Measurements from ENCODE around the gene FGF22.

The FGF22 gene

DNA sequence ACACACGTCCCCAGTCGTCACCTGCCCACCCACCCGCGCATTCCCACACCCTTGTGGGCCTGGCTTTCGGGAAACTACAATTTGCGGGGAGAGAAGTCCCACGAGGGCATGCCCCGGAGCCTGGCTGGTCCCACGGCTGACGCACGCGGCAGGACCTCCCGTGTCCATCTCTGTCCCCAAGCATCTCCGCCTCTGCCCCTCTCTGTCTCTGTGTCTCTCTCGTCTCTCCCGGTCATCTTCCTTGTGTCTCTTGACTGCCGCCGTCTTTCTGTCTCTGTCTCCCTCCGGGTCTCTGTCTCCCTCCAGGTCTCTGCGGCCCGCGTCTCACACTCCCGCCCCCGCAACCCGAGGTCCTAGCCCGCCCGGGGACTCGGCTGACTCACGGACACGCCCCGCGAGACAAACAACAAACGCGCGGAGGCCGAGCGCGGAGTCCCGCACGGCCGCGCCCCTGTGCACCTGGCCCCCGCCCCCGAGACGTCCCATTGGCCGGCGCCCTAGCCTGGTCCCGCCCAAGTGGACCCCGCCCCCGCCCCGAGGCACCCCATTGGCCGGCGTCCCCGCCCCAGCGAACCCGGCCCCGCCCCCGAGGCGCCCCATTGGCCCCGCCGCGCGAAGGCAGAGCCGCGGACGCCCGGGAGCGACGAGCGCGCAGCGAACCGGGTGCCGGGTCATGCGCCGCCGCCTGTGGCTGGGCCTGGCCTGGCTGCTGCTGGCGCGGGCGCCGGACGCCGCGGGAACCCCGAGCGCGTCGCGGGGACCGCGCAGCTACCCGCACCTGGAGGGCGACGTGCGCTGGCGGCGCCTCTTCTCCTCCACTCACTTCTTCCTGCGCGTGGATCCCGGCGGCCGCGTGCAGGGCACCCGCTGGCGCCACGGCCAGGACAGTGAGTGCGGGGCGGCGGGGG is at the start of gene FGF22:
Gene FGF22 (plus strand): TSS at position 627 of the 908 bp plus-strand sequence. CDS start 47 bp downstream, at position 674.
- Histone ChIP-seq H3K27me3 (ENCODE audit: control insufficient read depth in 1 of 2, insufficient read depth in 2 of 2, low read length in 2 of 2) (no peaks in the 10 kb centered on the region), H3K27ac (ENCODE audit: low read length) (no peak within 1 kb of the TSS), H3K9ac (ENCODE audit: low read length in 2 of 2) (peak within 1 kb of the TSS; percentile 32 to 36), H3K4me1 (ENCODE audit: control insufficient read depth, insufficient read depth, low read length) (peaks cover 11% of the 10 kb centered on the region), H3K36me3 (ENCODE audit: control insufficient read depth in 2 of 2, insufficient read depth in 2 of 2, low read length in 2 of 2) (no peaks in the 10 kb centered on the region), H3K9me3 (ENCODE audit: control insufficient read depth in 2 of 2, low read length in 2 of 2) (no peaks in the 10 kb centered on the region), H3K4me3 (ENCODE audit: low read length in 2 of 2) (peak within 1 kb of the TSS; percentile 62 to 71)

DNA sequence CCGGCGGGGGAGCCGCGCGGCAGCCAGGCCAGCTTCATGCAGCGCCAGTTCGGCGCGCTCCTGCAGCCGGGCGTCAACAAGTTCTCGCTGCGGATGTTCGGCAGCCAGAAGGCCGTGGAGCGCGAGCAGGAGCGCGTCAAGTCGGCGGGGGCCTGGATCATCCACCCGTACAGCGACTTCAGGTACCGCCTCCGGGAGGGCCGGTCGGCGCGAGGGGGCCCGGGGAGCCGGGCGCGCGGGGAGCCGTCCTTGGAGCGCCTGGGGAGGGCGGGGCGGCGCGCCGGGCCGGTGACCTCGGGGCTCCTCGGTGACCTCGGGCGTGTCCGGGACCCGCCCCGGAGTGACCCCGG is 49.3 kb upstream of the FGF22 start:
- Histone ChIP-seq H3K4me3 (ENCODE audit: low read length in 2 of 2) (no peak overlapping the region), H3K9me3 (ENCODE audit: control insufficient read depth in 2 of 2, low read length in 2 of 2) (no peaks in the 10 kb centered on the region), H3K9ac (ENCODE audit: low read length in 2 of 2) (no peak overlapping the region), H3K27me3 (ENCODE audit: control insufficient read depth in 1 of 2, insufficient read depth in 2 of 2, low read length in 2 of 2) (peaks cover 27 to 44% of the 10 kb centered on the region in 2 donors), H3K4me1 (ENCODE audit: control insufficient read depth, insufficient read depth, low read length) (peaks cover 18% of the 10 kb centered on the region), H3K36me3 (ENCODE audit: control insufficient read depth in 2 of 2, insufficient read depth in 2 of 2, low read length in 2 of 2) (no peaks in the 10 kb centered on the region), H3K27ac (ENCODE audit: low read length) (no peak overlapping the region)

DNA sequence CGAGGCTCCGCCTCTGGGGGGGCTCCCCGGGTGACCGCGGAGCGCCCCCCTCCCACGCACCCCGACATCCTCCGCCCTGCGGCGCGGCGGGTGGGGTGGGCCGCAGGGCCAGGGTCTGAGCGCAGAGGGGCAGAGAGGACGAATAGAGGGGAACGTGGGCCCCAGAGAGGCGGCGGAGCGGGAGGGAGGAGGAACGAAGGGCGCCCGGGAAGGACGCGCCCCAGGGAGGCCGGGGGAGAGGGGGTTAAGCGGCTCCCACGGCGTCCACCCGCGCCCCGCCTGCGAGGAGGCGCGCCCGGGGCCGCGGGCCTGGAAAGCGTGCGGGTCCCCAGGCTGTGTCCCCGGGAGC is 49.0 kb upstream of the FGF22 start:
- Histone ChIP-seq H3K36me3 (ENCODE audit: control insufficient read depth in 2 of 2, insufficient read depth in 2 of 2, low read length in 2 of 2) (no peaks in the 10 kb centered on the region), H3K27me3 (ENCODE audit: control insufficient read depth in 1 of 2, insufficient read depth in 2 of 2, low read length in 2 of 2) (peaks cover 27 to 42% of the 10 kb centered on the region in 2 donors), H3K9me3 (ENCODE audit: control insufficient read depth in 2 of 2, low read length in 2 of 2) (no peaks in the 10 kb centered on the region), H3K4me3 (ENCODE audit: low read length in 2 of 2) (no peak overlapping the region), H3K4me1 (ENCODE audit: control insufficient read depth, insufficient read depth, low read length) (peaks cover 18% of the 10 kb centered on the region), H3K9ac (ENCODE audit: low read length in 2 of 2) (no peak overlapping the region), H3K27ac (ENCODE audit: low read length) (no peak overlapping the region)

DNA sequence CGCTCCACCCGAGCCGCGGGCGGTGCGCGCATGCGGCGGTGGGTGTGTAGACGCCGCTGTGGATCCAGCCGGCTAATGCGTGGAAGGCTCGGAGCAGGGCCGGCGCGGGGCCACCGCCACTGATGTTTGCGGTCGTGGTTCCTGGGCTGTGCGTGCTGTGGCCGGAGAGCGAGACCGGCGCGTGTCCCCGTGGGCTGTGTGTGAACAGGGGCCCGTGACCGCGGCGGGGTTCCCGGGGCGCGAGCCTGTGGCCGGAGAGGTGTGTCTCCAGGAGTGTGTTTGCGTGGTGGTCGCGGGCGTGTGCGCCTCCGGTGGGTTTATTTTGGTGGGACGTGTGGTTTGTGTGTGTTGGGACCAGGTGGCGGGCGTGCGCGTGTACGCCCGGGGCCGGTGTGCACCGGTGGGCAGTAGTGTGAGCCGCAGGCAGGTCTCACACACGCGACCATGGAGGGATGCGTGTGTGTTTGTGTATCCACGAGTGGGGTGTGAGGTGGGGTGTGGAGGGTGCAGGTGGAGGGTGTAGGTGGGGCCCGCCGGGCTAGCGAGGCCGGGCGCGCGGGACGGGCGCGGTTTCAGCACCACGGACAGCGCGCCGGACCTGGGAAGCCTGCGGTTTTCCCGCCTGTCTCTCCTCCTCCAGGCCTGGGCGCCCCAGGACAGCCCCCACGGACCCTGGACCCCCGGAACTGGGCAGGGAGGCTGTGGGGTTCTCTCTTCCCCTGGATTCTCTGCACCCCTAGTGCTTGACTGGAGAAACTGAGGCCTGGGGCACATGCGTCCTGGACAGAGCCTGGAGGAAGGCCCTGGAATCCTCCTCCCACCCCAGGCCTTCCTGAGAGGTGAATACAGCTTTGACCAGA is 48.4 kb upstream of the FGF22 start:
- Histone ChIP-seq H3K4me1 (ENCODE audit: control insufficient read depth, insufficient read depth, low read length) (peaks cover 18% of the 10 kb centered on the region), H3K36me3 (ENCODE audit: control insufficient read depth in 2 of 2, insufficient read depth in 2 of 2, low read length in 2 of 2) (no peaks in the 10 kb centered on the region), H3K27ac (ENCODE audit: low read length) (no peak overlapping the region), H3K27me3 (ENCODE audit: control insufficient read depth in 1 of 2, insufficient read depth in 2 of 2, low read length in 2 of 2) (peaks cover 27 to 40% of the 10 kb centered on the region in 2 donors), H3K9ac (ENCODE audit: low read length in 2 of 2) (no peak overlapping the region), H3K4me3 (ENCODE audit: low read length in 2 of 2) (no peak overlapping the region), H3K9me3 (ENCODE audit: control insufficient read depth in 2 of 2, low read length in 2 of 2) (no peaks in the 10 kb centered on the region)

DNA sequence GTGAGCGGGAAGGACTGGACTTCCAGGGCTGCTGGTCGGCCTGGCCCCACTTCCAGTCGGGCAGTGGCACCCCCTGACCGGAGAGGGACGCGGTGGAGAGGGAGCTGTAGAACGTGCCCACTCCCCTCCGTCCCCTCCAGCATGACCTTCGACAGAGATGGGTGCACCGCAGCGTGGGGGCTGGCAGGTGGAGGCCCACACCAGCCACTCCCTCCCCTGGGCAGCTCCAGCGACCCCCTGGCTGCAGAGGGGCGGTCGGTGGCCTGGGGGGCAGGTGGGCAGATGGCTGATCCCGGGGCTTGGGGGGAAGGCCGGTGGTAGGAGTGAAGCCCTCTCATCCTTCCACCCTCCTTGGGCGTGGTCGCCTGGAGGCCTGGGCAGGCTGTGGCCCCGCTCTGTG is 47.6 kb upstream of the FGF22 start:
- peaks cover 27 to 40% of the 10 kb centered on the region in 2 donors for H3K27me3 ChIP-seq (ENCODE audit: control insufficient read depth in 1 of 2, insufficient read depth in 2 of 2, low read length in 2 of 2)
- H3K9ac ChIP-seq (ENCODE audit: low read length in 2 of 2) = no peak overlapping the region
- no peak overlapping the region for H3K27ac ChIP-seq (ENCODE audit: low read length)
- H3K36me3 ChIP-seq (ENCODE audit: control insufficient read depth in 2 of 2, insufficient read depth in 2 of 2, low read length in 2 of 2) = no peaks in the 10 kb centered on the region
- H3K4me3 ChIP-seq (ENCODE audit: low read length in 2 of 2) = no peak overlapping the region
- peaks cover 18% of the 10 kb centered on the region for H3K4me1 ChIP-seq (ENCODE audit: control insufficient read depth, insufficient read depth, low read length)
- no peaks in the 10 kb centered on the region for H3K9me3 ChIP-seq (ENCODE audit: control insufficient read depth in 2 of 2, low read length in 2 of 2)

DNA sequence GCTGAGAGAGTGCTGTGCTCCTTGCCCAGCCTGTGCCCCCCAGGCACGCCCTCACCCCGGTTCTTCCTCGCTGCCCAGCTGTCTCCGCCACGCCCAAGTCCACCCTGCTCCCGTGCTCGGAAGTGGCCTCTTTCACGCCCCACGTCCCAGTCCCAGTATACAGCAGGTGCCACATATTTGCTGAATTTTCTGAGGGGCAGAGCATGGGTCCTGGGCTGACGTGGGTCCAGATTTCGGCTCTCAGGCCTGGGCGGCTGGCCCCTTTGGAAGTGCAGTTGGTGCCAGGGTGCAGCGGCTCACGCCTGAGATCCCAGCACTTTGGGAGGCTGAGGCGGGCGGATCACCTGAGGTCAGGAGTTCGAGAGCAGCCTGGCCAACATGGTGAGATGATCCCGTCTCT is 46.6 kb upstream of the FGF22 start:
- H3K9ac ChIP-seq (ENCODE audit: low read length in 2 of 2) = no peak overlapping the region
- no peak overlapping the region for H3K27ac ChIP-seq (ENCODE audit: low read length)
- peaks cover 18% of the 10 kb centered on the region for H3K4me1 ChIP-seq (ENCODE audit: control insufficient read depth, insufficient read depth, low read length)
- H3K36me3 ChIP-seq (ENCODE audit: control insufficient read depth in 2 of 2, insufficient read depth in 2 of 2, low read length in 2 of 2) = no peaks in the 10 kb centered on the region
- H3K9me3 ChIP-seq (ENCODE audit: control insufficient read depth in 2 of 2, low read length in 2 of 2) = no peaks in the 10 kb centered on the region
- no peak overlapping the region for H3K4me3 ChIP-seq (ENCODE audit: low read length in 2 of 2)
- H3K27me3 ChIP-seq (ENCODE audit: control insufficient read depth in 1 of 2, insufficient read depth in 2 of 2, low read length in 2 of 2) = peaks cover 26 to 39% of the 10 kb centered on the region in 2 donors

DNA sequence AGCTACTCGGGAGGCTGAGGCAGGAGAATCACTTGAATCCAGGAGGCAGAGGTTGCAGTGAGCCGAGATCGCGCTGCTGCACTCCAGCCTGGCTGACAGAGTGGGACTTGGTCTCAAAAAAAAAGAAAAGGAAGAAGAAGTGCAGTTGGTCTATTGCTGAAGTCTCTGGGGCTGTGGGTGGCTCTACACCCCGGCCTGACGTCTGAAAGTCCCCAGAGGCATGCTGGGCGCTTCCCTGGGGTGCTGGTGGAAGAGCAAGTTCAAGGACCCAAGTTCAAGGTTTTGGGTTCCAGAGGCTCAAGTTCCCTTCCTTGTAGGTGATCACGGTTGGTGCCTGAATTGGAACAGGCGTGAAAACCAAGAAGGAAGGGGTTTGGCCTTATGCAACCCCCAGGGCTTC is 46.2 kb upstream of the FGF22 start:
- Histone ChIP-seq H3K4me3 (ENCODE audit: low read length in 2 of 2) (no peak overlapping the region), H3K4me1 (ENCODE audit: control insufficient read depth, insufficient read depth, low read length) (peaks cover 14% of the 10 kb centered on the region), H3K9me3 (ENCODE audit: control insufficient read depth in 2 of 2, low read length in 2 of 2) (no peaks in the 10 kb centered on the region), H3K36me3 (ENCODE audit: control insufficient read depth in 2 of 2, insufficient read depth in 2 of 2, low read length in 2 of 2) (no peaks in the 10 kb centered on the region), H3K27ac (ENCODE audit: low read length) (no peak overlapping the region), H3K9ac (ENCODE audit: low read length in 2 of 2) (no peak overlapping the region), H3K27me3 (ENCODE audit: control insufficient read depth in 1 of 2, insufficient read depth in 2 of 2, low read length in 2 of 2) (peaks cover 24 to 34% of the 10 kb centered on the region in 2 donors)

DNA sequence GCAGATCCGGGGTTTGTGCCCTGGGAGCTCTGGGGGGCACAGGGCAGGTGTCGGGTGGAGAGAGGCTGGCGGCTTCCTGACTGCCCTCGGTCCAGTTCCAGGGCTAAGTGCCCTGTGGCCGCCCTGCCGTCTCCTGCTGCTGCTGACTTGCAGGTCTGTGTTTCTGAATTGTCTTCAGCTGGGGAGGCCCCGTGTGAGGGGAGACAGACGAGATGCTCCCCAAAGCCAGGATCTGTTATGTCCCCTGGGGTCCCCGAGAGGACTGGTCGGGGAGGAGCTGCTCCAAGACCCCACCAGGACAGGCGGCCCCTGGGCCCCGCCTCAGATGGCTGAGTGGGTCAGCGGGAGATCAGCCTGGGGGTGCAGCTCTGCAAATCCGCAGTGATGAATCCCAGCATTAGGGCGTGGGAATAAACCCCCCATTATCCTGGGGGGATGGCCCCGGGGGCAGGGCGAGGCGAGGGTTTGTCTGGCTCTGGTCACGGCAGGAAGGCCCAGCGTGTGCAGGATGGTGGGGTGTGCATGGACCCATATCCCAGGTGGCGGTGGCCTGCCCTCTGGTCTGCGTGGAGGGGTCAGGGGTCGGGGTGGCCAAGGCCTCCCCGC is 45.3 kb upstream of the FGF22 start:
- no peak overlapping the region for H3K4me3 ChIP-seq (ENCODE audit: low read length in 2 of 2)
- no peaks in the 10 kb centered on the region for H3K36me3 ChIP-seq (ENCODE audit: control insufficient read depth in 2 of 2, insufficient read depth in 2 of 2, low read length in 2 of 2)
- no peak overlapping the region for H3K27ac ChIP-seq (ENCODE audit: low read length)
- H3K4me1 ChIP-seq (ENCODE audit: control insufficient read depth, insufficient read depth, low read length) = peaks cover 6% of the 10 kb centered on the region
- H3K9me3 ChIP-seq (ENCODE audit: control insufficient read depth in 2 of 2, low read length in 2 of 2) = no peaks in the 10 kb centered on the region
- H3K27me3 ChIP-seq (ENCODE audit: control insufficient read depth in 1 of 2, insufficient read depth in 2 of 2, low read length in 2 of 2) = peaks cover 16 to 28% of the 10 kb centered on the region in 2 donors
- H3K9ac ChIP-seq (ENCODE audit: low read length in 2 of 2) = no peak overlapping the region

DNA sequence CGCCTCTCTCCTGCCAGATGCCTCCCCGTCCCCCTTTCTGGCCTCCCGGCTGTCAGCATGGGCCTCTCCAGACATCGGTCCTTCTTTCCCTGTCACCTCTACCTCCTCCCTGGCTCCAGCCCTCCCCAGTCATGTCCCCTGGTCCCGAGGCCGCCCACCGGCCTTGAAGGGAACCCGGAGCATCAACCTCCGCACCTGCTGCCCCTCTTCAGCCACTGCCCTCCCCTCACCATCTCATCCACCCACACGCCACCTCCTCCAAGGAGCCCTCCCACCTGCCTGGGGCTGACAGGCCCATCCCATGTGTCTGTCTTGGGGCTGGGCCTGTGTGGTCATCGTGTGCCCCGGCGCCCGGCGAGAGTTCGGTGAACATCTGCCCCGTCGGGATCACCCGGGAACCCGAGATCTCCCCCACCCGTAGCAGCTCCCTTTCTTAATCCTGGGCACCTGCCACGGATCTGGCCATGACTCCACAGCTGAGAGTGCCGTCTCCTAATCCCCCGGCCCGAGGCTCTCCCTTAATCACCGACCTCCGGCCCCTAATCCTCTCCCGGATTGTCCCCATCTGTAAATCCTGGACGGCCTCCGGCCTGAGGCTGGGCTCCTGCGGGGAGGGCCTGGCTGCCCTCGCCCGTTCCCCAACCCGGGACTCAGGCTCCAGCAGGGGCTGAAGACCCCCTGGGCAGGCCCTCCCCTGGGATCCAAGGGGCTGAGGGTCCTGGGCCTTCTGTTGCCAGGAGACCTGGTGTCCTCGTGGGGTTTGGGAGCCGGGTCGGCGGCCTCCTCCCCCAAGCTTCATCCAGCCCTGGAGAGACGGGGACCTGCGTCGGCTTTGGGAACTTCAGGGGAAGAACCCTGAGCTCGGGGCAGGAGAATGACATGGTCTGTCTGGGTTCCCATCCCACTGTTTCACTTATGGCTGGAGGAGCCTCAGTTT is 44.1 kb upstream of the FGF22 start:
- no peaks in the 10 kb centered on the region for H3K9me3 ChIP-seq (ENCODE audit: control insufficient read depth in 2 of 2, low read length in 2 of 2)
- no peak overlapping the region for H3K4me3 ChIP-seq (ENCODE audit: low read length in 2 of 2)
- no peak overlapping the region for H3K9ac ChIP-seq (ENCODE audit: low read length in 2 of 2)
- H3K27me3 ChIP-seq (ENCODE audit: control insufficient read depth in 1 of 2, insufficient read depth in 2 of 2, low read length in 2 of 2) = peaks cover 16 to 23% of the 10 kb centered on the region in 2 donors
- H3K4me1 ChIP-seq (ENCODE audit: control insufficient read depth, insufficient read depth, low read length) = peaks cover 2% of the 10 kb centered on the region
- H3K27ac ChIP-seq (ENCODE audit: low read length) = no peak overlapping the region
- H3K36me3 ChIP-seq (ENCODE audit: control insufficient read depth in 2 of 2, insufficient read depth in 2 of 2, low read length in 2 of 2) = no peaks in the 10 kb centered on the region

DNA sequence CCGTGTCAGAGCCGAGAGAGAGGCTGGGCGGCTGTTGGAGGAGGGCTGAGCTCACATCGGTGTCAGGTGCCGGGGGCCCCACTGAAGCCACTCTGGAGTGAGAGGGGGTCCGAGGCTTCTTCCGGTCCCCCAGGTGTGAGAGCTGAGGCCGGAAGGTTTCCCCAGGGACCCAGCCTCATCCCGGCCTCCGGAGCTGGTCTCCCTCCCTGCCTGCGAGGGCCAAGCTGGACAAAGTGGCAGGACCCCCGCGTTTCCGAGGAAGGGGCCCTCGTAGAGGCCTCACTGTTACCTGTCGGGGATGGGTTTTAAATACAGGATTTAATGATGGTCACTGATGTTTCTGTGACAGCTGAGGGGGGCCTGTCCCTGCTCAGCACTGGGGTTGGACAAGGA is 43.4 kb upstream of the FGF22 start:
- Histone ChIP-seq H3K27ac (ENCODE audit: low read length) (no peak overlapping the region), H3K9me3 (ENCODE audit: control insufficient read depth in 2 of 2, low read length in 2 of 2) (no peaks in the 10 kb centered on the region), H3K9ac (ENCODE audit: low read length in 2 of 2) (no peak overlapping the region), H3K4me1 (ENCODE audit: control insufficient read depth, insufficient read depth, low read length) (peaks cover 2% of the 10 kb centered on the region), H3K36me3 (ENCODE audit: control insufficient read depth in 2 of 2, insufficient read depth in 2 of 2, low read length in 2 of 2) (no peaks in the 10 kb centered on the region), H3K27me3 (ENCODE audit: control insufficient read depth in 1 of 2, insufficient read depth in 2 of 2, low read length in 2 of 2) (peaks cover 14 to 17% of the 10 kb centered on the region in 2 donors), H3K4me3 (ENCODE audit: low read length in 2 of 2) (no peak overlapping the region)
